Peyer's patch (tissue), 4 donors: ENCODE results near the gene TLE5.

Experiments
- POLR2A ChIP-seq, 2 donors: fragments of 450-650 bp; IDR thresholded peaks; one replicate each; pipeline ENCODE4 v1.5.1; 2017; ENCODE audit warnings: antibody characterized with exemption in 2 of 2, mild to moderate bottlenecking in 2 of 2, moderate library complexity in 2 of 2
- TF ChIP-seq, protein P1 (sequence below), 6 experiments: fragments of 450-650 bp in 4 of 6; fragments of 200-600 bp in 2 of 6; sonication (generic) in 1 of 6; IDR thresholded peaks; one replicate each; pipeline ENCODE4 v1.5.1; 2017 to 2019; ENCODE audit warnings: antibody characterized with exemption in 6 of 6, mild to moderate bottlenecking in 3 of 6, moderate library complexity in 1 of 6

DNA sequence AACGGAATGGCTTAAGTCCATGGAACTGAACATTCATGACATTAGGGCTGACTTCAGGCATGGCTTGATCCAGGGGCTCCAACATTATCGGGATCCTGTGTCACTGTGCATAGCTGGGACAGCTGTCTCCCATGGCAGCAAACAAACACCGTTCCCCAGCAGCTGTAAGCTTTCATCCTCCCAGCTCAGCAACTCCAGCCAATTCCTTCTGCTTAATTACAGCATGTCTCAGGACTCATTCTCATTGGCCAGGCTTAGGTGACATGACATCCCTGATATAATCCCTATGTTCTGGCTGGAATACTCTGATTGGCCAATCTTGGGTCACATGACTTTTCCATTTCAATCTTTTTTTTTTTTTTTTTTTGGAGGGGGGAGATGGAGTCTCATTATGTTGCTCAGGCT lies 10.9 kb upstream of the TLE5 start:
- TF ChIP-seq, protein P1, sequence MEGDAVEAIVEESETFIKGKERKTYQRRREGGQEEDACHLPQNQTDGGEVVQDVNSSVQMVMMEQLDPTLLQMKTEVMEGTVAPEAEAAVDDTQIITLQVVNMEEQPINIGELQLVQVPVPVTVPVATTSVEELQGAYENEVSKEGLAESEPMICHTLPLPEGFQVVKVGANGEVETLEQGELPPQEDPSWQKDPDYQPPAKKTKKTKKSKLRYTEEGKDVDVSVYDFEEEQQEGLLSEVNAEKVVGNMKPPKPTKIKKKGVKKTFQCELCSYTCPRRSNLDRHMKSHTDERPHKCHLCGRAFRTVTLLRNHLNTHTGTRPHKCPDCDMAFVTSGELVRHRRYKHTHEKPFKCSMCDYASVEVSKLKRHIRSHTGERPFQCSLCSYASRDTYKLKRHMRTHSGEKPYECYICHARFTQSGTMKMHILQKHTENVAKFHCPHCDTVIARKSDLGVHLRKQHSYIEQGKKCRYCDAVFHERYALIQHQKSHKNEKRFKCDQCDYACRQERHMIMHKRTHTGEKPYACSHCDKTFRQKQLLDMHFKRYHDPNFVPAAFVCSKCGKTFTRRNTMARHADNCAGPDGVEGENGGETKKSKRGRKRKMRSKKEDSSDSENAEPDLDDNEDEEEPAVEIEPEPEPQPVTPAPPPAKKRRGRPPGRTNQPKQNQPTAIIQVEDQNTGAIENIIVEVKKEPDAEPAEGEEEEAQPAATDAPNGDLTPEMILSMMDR (IDR thresholded peaks at IDR 0.05): no peak
- TF ChIP-seq POLR2A (IDR thresholded peaks at IDR 0.05): no peak
